Iris pigment epithelial cell (primary cell): ENCODE results near the gene SSX2IP.
"Not testable (repeated sequence)": the region's sequence is repeated elsewhere in the genome, so short reads cannot be mapped to it uniquely, and the experiment has no call there.

Experiments used
- DNase-seq: peaks from one replicate; pipeline ENCODE4 v3.0.0-alpha.2; 2011; ENCODE audit warnings: low read depth

The SSX2IP gene

GRCh38 chr1:84690397-84691121, at the start of gene SSX2IP:
TSS of gene SSX2IP (minus strand) at chr1:84690461. CDS start at chr1:84671219, 19,242 bp downstream.
- DNase-seq, result peak; percentile 97

- no peak for DNase-seq
Observed at GRCh38 chr1:84738237-84738636, 48.0 kb upstream of the SSX2IP start.

- DNase-seq, result no peak
Observed at GRCh38 chr1:84737590-84737989, 47.3 kb upstream of the SSX2IP start.

GRCh38 chr1:84736944-84737343, 46.7 kb upstream of the SSX2IP start:
- DNase-seq, result no peak

- DNase-seq, result no peak
Observed at GRCh38 chr1:84736445-84736844, 46.2 kb upstream of the SSX2IP start.

- no peak for DNase-seq
Observed at GRCh38 chr1:84735483-84735882, 45.2 kb upstream of the SSX2IP start.

GRCh38 chr1:84732520-84732919, 42.3 kb upstream of the SSX2IP start:
- no peak for DNase-seq

GRCh38 chr1:84731519-84731918, 41.3 kb upstream of the SSX2IP start:
- DNase-seq, result no peak

- DNase-seq, result not testable (repeated sequence)
Observed at GRCh38 chr1:84727711-84728110, 37.5 kb upstream of the SSX2IP start.

- DNase-seq, result peak; percentile 28
Observed at GRCh38 chr1:84726593-84727499, 36.6 kb upstream of the SSX2IP start.

GRCh38 chr1:84724128-84724860, 34.0 kb upstream of the SSX2IP start:
- DNase-seq, result no peak

- DNase-seq, result peak; percentile 31
Observed at GRCh38 chr1:84722794-84723193, 32.5 kb upstream of the SSX2IP start.

GRCh38 chr1:84721872-84722271, 31.6 kb upstream of the SSX2IP start:
- DNase-seq, result not testable (repeated sequence)

GRCh38 chr1:84721152-84721551, 30.9 kb upstream of the SSX2IP start:
- peak; percentile 72 for DNase-seq

- no peak for DNase-seq
Observed at GRCh38 chr1:84720221-84720780, 30.0 kb upstream of the SSX2IP start.

- DNase-seq, result no peak
Observed at GRCh38 chr1:84719543-84720217, 29.4 kb upstream of the SSX2IP start.

- DNase-seq, result no peak
Observed at GRCh38 chr1:84715342-84716019, 25.2 kb upstream of the SSX2IP start.

- peak; percentile 62 for DNase-seq
Observed at GRCh38 chr1:84712276-84712874, 22.1 kb upstream of the SSX2IP start.

GRCh38 chr1:84711869-84712268, 21.6 kb upstream of the SSX2IP start:
- no peak for DNase-seq

- DNase-seq, result no peak
Observed at GRCh38 chr1:84711121-84711520, 20.9 kb upstream of the SSX2IP start.
